MCF 10A (cell line): Measurements from ENCODE around the gene AKNA. TPM values are rescaled to one million over a fixed set of nuclear protein-coding genes. Genes with fewer than 3 reads are reported as not detected.
A peak's percentile ranks its signal among the peaks of the same experiment; 100 is the strongest.

ENCODE experiments used
- BruUV-seq: library from RNA; stranded (reverse); fragments of 400-500 nt; replicated peaks from 2 replicates; lab custom pipeline; 2021; lab: Mats Ljungman, UMichigan
- CTCF ChIA-PET: fragments of 300-600 bp; sonication (Branson Sonifier 250); formaldehyde crosslinking; extraction: SDS; loops from one replicate; lab custom pipeline; 2021; ENCODE audit warnings: antibody characterized with exemption, inconsistent platforms; lab: Yijun Ruan, JAX
- POLR2A ChIA-PET: fragments of 300-600, 350-650 bp; sonication (Branson Sonifier 250); formaldehyde crosslinking; extraction: SDS; loops from one replicate; lab custom pipeline; 2020; ENCODE audit warnings: antibody characterized with exemption, inconsistent platforms; lab: Yijun Ruan, JAX
- DNase-seq: peaks from one replicate; pipeline ENCODE4 v3.0.0-alpha.2; 2018; ENCODE audit not compliant: unreplicated experiment
- H3K27ac Mint-ChIP-seq: one replicate; pipeline ENCODE4 v1.8.0; 2022; ENCODE audit warnings: mild to moderate bottlenecking, low read depth, mixed read lengths; ENCODE audit not compliant: unreplicated experiment
- H3K27me3 Mint-ChIP-seq: one replicate; pipeline ENCODE4 v1.8.0; 2022; ENCODE audit warnings: mixed read lengths; ENCODE audit not compliant: insufficient read depth, unreplicated experiment
- H3K36me3 Mint-ChIP-seq: one replicate; pipeline ENCODE4 v1.8.0; 2022; ENCODE audit warnings: mild to moderate bottlenecking, moderate library complexity, mixed read lengths; ENCODE audit not compliant: insufficient read depth, unreplicated experiment
- H3K4me1 Mint-ChIP-seq: one replicate; pipeline ENCODE4 v1.8.0; 2022; ENCODE audit warnings: mixed read lengths; ENCODE audit not compliant: insufficient read depth, unreplicated experiment
- H3K4me3 Mint-ChIP-seq: one replicate; pipeline ENCODE4 v1.8.0; 2022; ENCODE audit warnings: mild to moderate bottlenecking, moderate library complexity, mixed read lengths; ENCODE audit not compliant: unreplicated experiment
- H3K9me3 Mint-ChIP-seq: one replicate; pipeline ENCODE4 v1.8.0; 2022; ENCODE audit warnings: mixed read lengths; ENCODE audit not compliant: unreplicated experiment
- CTCF ChIP-seq: fragments of 200-600 bp; IDR thresholded peaks from one replicate; pipeline ENCODE4 v1.8.0; 2022; ENCODE audit warnings: antibody characterized with exemption, mild to moderate bottlenecking; ENCODE audit not compliant: unreplicated experiment
- intact Hi-C: fragments of 100-400 bp; cut with micrococcal nuclease; formaldehyde crosslinking; loops from 2 replicates; pipeline ENCODE4 v1.14.1; 2022
- total RNA-seq: library from RNA; stranded (reverse); gene quantifications from 2 replicates; pipeline ENCODE4 v1.2.3, GENCODE V29; 2022

AKNA gene
- total RNA-seq, 1 experiment from 2014 or later = 10.9 TPM

GRCh38 chr9:114284316-114285060 lies 103.3 kb downstream of the AKNA start:
- intact Hi-C loops = no loop called here

More at GRCh38 chr9:114284316-114285060, 103.3 kb downstream of the AKNA start:
- Mint-ChIP-seq H3K36me3 (no peaks in the 10 kb centered on the region), H3K4me1 (peaks cover 31% of the 10 kb centered on the region), H3K27me3 (no peaks in the 10 kb centered on the region), H3K9me3 (no peaks in the 10 kb centered on the region), H3K27ac (peak overlapping the region; percentile 28), H3K4me3 (no peak overlapping the region)
- no peak for TF ChIP-seq CTCF
- DNase-seq = no peak
- no TSS peak for BruUV-seq
- CTCF ChIA-PET = interaction anchor here (0.6 to 4.0 kb wide), 2 partner anchors 99 to 177 kb away, joined by 3 to 17 read pairs; no protein-coding TSS in a partner anchor
- POLR2A ChIA-PET = no interaction called here

Other genes starting within 250 kb of the AKNA start
- 1.3 and 2.9 TPM in 2 replicates for gene COL27A1, start 232.4 kb downstream of the AKNA start, total RNA-seq
- gene ORM1, start 64.9 kb downstream of the AKNA start, total RNA-seq = not detected in 2 replicates
- gene ORM2, start 58.1 kb downstream of the AKNA start, total RNA-seq = not detected in 2 replicates
- gene WHRN, start 117.5 kb upstream of the AKNA start, total RNA-seq = 9.4 and 12.8 TPM in 2 replicates
- 87.1 and 118 TPM in 2 replicates for gene ATP6V1G1, start 199.8 kb upstream of the AKNA start, total RNA-seq
- gene TMEM268, start 223.3 kb upstream of the AKNA start, total RNA-seq = 19.9 and 20.7 TPM in 2 replicates